Skeletal muscle tissue (tissue), 4 donors: Measurements from ENCODE around the gene FOXS1. TPM values are rescaled to one million over a fixed set of nuclear protein-coding genes. Genes with fewer than 3 reads are reported as not detected.
"Not testable (repeated sequence)": the region's sequence is repeated elsewhere in the genome, so short reads cannot be mapped to it uniquely, and the experiment has no call there.

Experiments
- H3K27ac ChIP-seq: one replicate; pipeline ENCODE4 v1.7.0; 2013; ENCODE audit warnings: mild to moderate bottlenecking, low read depth, low read length, inconsistent platforms
- H3K27me3 ChIP-seq, 3 donors: one replicate each; pipeline ENCODE4 v1.7.0; 2013; ENCODE audit warnings: low read length in 3 of 3; ENCODE audit not compliant: control insufficient read depth in 3 of 3, insufficient read depth in 3 of 3
- H3K36me3 ChIP-seq, 3 donors: one replicate each; pipeline ENCODE4 v1.7.0; 2013; ENCODE audit warnings: low read length in 3 of 3; ENCODE audit not compliant: control insufficient read depth in 3 of 3, insufficient read depth in 3 of 3
- H3K4me1 ChIP-seq, 3 donors: one replicate each; pipeline ENCODE4 v1.7.0; 2013; ENCODE audit warnings: low read length in 3 of 3, mild to moderate bottlenecking in 3 of 3; ENCODE audit not compliant: control insufficient read depth in 3 of 3, insufficient read depth in 3 of 3
- H3K4me3 ChIP-seq, 3 donors: one replicate each; pipeline ENCODE4 v1.7.0; 2013; ENCODE audit warnings: low read length in 3 of 3
- H3K9ac ChIP-seq, 3 donors: one replicate each; pipeline ENCODE4 v1.7.0; 2013; ENCODE audit warnings: low read length in 3 of 3, mild to moderate bottlenecking in 3 of 3, moderate library complexity in 2 of 3, low read depth in 1 of 3
- H3K9me3 ChIP-seq, 3 donors: one replicate each; pipeline ENCODE4 v1.7.0; 2013; ENCODE audit warnings: low read length in 3 of 3; ENCODE audit not compliant: control insufficient read depth in 3 of 3
- total RNA-seq: library from RNA; depleted of rRNA; stranded (reverse); fragments of >200 nt; gene quantifications from one replicate; pipeline ENCODE4 v1.2.3, GENCODE V29; 2014
- donor health status: Osteomylitis.

Gene FOXS1
- total RNA-seq, 1 donor from 2014 or later = 3.1 TPM

- Histone ChIP-seq H3K9me3 (no peaks in the 10 kb centered on the region), H3K4me1 (peaks cover 44 to 71% (median 51%) of the 10 kb centered on the region in 3 donors), H3K9ac (peak overlapping the region in 1 of 3 donors; percentile 60), H3K27ac (no peak overlapping the region), H3K4me3 (no peak overlapping the region), H3K36me3 (peaks cover 38 to 55% (median 54%) of the 10 kb centered on the region in 3 donors), H3K27me3 (no peaks in the 10 kb centered on the region)
Observed at GRCh38 chr20:31833931-31834521, 11.4 kb downstream of the FOXS1 start.

- Histone ChIP-seq H3K27ac (no peak overlapping the region), H3K9ac (peak overlapping the region in 1 of 3 donors; percentile 60)
Observed at GRCh38 chr20:31833130-31833930, 12.1 kb downstream of the FOXS1 start.

GRCh38 chr20:31831771-31832306 is 13.6 kb downstream of the FOXS1 start:
- Histone ChIP-seq H3K9ac (peak overlapping the region in 1 of 3 donors; percentile 19), H3K4me1 (peaks cover 38 to 69% (median 38%) of the 10 kb centered on the region in 3 donors), H3K9me3 (no peaks in the 10 kb centered on the region), H3K27ac (no peak overlapping the region), H3K27me3 (no peaks in the 10 kb centered on the region), H3K4me3 (no peak overlapping the region), H3K36me3 (peaks cover 52 to 69% (median 68%) of the 10 kb centered on the region in 3 donors)

More at GRCh38 chr20:31833130-31833930, 12.1 kb downstream of the FOXS1 start:
- Histone ChIP-seq H3K27me3 (no peaks in the 10 kb centered on the region), H3K9me3 (no peaks in the 10 kb centered on the region), H3K4me3 (no peak overlapping the region), H3K4me1 (peaks cover 49 to 73% (median 51%) of the 10 kb centered on the region in 3 donors), H3K36me3 (peaks cover 45 to 61% (median 61%) of the 10 kb centered on the region in 3 donors)

GRCh38 chr20:31831211-31831610 is 14.2 kb downstream of the FOXS1 start:
- H3K36me3 ChIP-seq = peaks cover 58 to 75% (median 74%) of the 10 kb centered on the region in 3 donors
- H3K27me3 ChIP-seq = no peaks in the 10 kb centered on the region
- no peak overlapping the region for H3K9ac ChIP-seq
- H3K27ac ChIP-seq = no peak overlapping the region
- no peak overlapping the region for H3K4me3 ChIP-seq
- H3K4me1 ChIP-seq = peaks cover 35 to 69% (median 38%) of the 10 kb centered on the region in 3 donors
- H3K9me3 ChIP-seq = no peaks in the 10 kb centered on the region

GRCh38 chr20:31830406-31830981 is 14.9 kb downstream of the FOXS1 start:
- H3K27ac ChIP-seq = no peak overlapping the region
- no peaks in the 10 kb centered on the region for H3K27me3 ChIP-seq
- H3K4me3 ChIP-seq = no peak overlapping the region
- peaks cover 62 to 82% (median 77%) of the 10 kb centered on the region in 3 donors for H3K36me3 ChIP-seq
- no peaks in the 10 kb centered on the region for H3K9me3 ChIP-seq
- peaks cover 36 to 69% (median 37%) of the 10 kb centered on the region in 3 donors for H3K4me1 ChIP-seq
- H3K9ac ChIP-seq = peak overlapping the region in 1 of 3 donors; percentile 3

GRCh38 chr20:31829731-31830130 is 15.7 kb downstream of the FOXS1 start:
- Histone ChIP-seq H3K36me3 (peaks cover 68 to 83% (median 77%) of the 10 kb centered on the region in 3 donors), H3K27me3 (no peaks in the 10 kb centered on the region), H3K9ac (peak overlapping the region in 1 of 3 donors; percentile 18), H3K9me3 (no peaks in the 10 kb centered on the region), H3K27ac (no peak overlapping the region), H3K4me1 (peaks cover 38 to 69% (median 39%) of the 10 kb centered on the region in 3 donors), H3K4me3 (no peak overlapping the region)

GRCh38 chr20:31828016-31828415 is 17.4 kb downstream of the FOXS1 start:
- peaks cover 71 to 86% (median 77%) of the 10 kb centered on the region in 3 donors for H3K36me3 ChIP-seq
- H3K4me3 ChIP-seq, H3K27ac ChIP-seq, H3K9me3 ChIP-seq, H3K27me3 ChIP-seq: not testable (repeated sequence)
- H3K4me1 ChIP-seq = peaks cover 42 to 72% (median 52%) of the 10 kb centered on the region in 3 donors
- H3K9ac ChIP-seq = peak overlapping the region in 1 of 3 donors; percentile 40

- Histone ChIP-seq H3K27me3 (no peaks in the 10 kb centered on the region), H3K9ac (peak overlapping the region in 1 of 3 donors; percentile 71), H3K36me3 (peaks cover 66 to 81% (median 74%) of the 10 kb centered on the region in 3 donors), H3K27ac (no peak overlapping the region), H3K9me3 (no peaks in the 10 kb centered on the region), H3K4me3 (no peak overlapping the region), H3K4me1 (peaks cover 49 to 79% (median 55%) of the 10 kb centered on the region in 3 donors)
Observed at GRCh38 chr20:31827059-31827458, 18.3 kb downstream of the FOXS1 start.

GRCh38 chr20:31826074-31826473 is 19.3 kb downstream of the FOXS1 start:
- H3K4me3 ChIP-seq = no peak overlapping the region
- H3K9ac ChIP-seq = peak overlapping the region in 1 of 3 donors; percentile 71
- peaks cover 50 to 75% (median 55%) of the 10 kb centered on the region in 3 donors for H3K4me1 ChIP-seq
- peaks cover 57 to 71% (median 68%) of the 10 kb centered on the region in 3 donors for H3K36me3 ChIP-seq
- H3K27me3 ChIP-seq = no peaks in the 10 kb centered on the region
- no peak overlapping the region for H3K27ac ChIP-seq
- no peaks in the 10 kb centered on the region for H3K9me3 ChIP-seq
